Parathyroid adenoma (tissue), 2 donors: ENCODE results near the gene CDKL5.

Source experiments
- H2AFZ ChIP-seq: fragments of 300-600 bp; sonication (generic); one replicate; pipeline ENCODE4 v1.7.0; 2017; ENCODE audit warnings: antibody characterized with exemption, mild to moderate bottlenecking
- H3K27ac ChIP-seq: fragments of 300-600 bp; sonication (generic); one replicate; pipeline ENCODE4 v1.7.0; 2017
- H3K27me3 ChIP-seq: fragments of 300-600 bp; sonication (generic); one replicate; pipeline ENCODE4 v1.7.0; 2017; ENCODE audit warnings: low read length; ENCODE audit not compliant: control insufficient read depth, insufficient read depth
- H3K36me3 ChIP-seq: fragments of 300-600 bp; sonication (generic); one replicate; pipeline ENCODE4 v1.7.0; 2017; ENCODE audit warnings: low read length; ENCODE audit not compliant: control insufficient read depth, insufficient read depth
- H3K4me1 ChIP-seq: fragments of 300-600 bp; sonication (generic); one replicate; pipeline ENCODE4 v1.7.0; 2017; ENCODE audit warnings: control low read depth
- H3K4me2 ChIP-seq: fragments of 300-600 bp; sonication (generic); one replicate; pipeline ENCODE4 v1.7.0; 2017; ENCODE audit warnings: low read length
- H3K4me3 ChIP-seq: fragments of 300-600 bp; sonication (generic); one replicate; pipeline ENCODE4 v1.7.0; 2017; ENCODE audit warnings: low read depth, low read length
- H3K79me2 ChIP-seq: fragments of 300-600 bp; sonication (generic); one replicate; pipeline ENCODE4 v1.7.0; 2017; ENCODE audit warnings: control low read depth
- H3K9ac ChIP-seq: fragments of 300-600 bp; sonication (generic); one replicate; pipeline ENCODE4 v1.7.0; 2017; ENCODE audit warnings: mild to moderate bottlenecking
- H3K9me3 ChIP-seq: fragments of 300-600 bp; sonication (generic); one replicate; pipeline ENCODE4 v1.7.0; 2017; ENCODE audit warnings: low read length; ENCODE audit not compliant: control insufficient read depth
- CTCF ChIP-seq: fragments of 300-600 bp; sonication (generic); IDR thresholded peaks from one replicate; pipeline ENCODE4 v1.7.0; 2017; ENCODE audit warnings: antibody characterized with exemption, mild to moderate bottlenecking
- donor health status: primary hyperparathyroidism.

The CDKL5 gene

GRCh38 chrX:18687856-18688495 lies 262.6 kb downstream of the CDKL5 start:
- no peak for TF ChIP-seq CTCF
- no peak overlapping the region for H3K27ac ChIP-seq
- H2AFZ ChIP-seq: no peak overlapping the region
- H3K36me3 ChIP-seq: no peaks in the 10 kb centered on the region
- no peak overlapping the region for H3K9ac ChIP-seq
- H3K27me3 ChIP-seq: no peaks in the 10 kb centered on the region
- no peak overlapping the region for H3K4me3 ChIP-seq
- H3K9me3 ChIP-seq: no peaks in the 10 kb centered on the region
- no peak overlapping the region for H3K4me2 ChIP-seq
- no peaks in the 10 kb centered on the region for H3K4me1 ChIP-seq
- H3K79me2 ChIP-seq: no peaks in the 10 kb centered on the region

- Histone ChIP-seq H3K9me3 (no peaks in the 10 kb centered on the region), H3K79me2 (no peaks in the 10 kb centered on the region)
Observed at GRCh38 chrX:18691431-18691830, 266.0 kb downstream of the CDKL5 start.

GRCh38 chrX:18692541-18692940 lies 267.1 kb downstream of the CDKL5 start:
- no peaks in the 10 kb centered on the region for H3K36me3 ChIP-seq
- no peak overlapping the region for H3K9ac ChIP-seq
- TF ChIP-seq CTCF: no peak
- H3K79me2 ChIP-seq: no peaks in the 10 kb centered on the region
- no peaks in the 10 kb centered on the region for H3K9me3 ChIP-seq
- H3K27ac ChIP-seq: no peak overlapping the region
- no peak overlapping the region for H2AFZ ChIP-seq
- no peaks in the 10 kb centered on the region for H3K4me1 ChIP-seq
- no peak overlapping the region for H3K4me3 ChIP-seq
- H3K27me3 ChIP-seq: no peaks in the 10 kb centered on the region
- no peak overlapping the region for H3K4me2 ChIP-seq

More at GRCh38 chrX:18691431-18691830, 266.0 kb downstream of the CDKL5 start:
- TF ChIP-seq CTCF: no peak
- Histone ChIP-seq H3K36me3 (no peaks in the 10 kb centered on the region), H3K27me3 (no peaks in the 10 kb centered on the region), H3K9ac (no peak overlapping the region), H3K4me1 (no peaks in the 10 kb centered on the region), H2AFZ (no peak overlapping the region), H3K27ac (no peak overlapping the region), H3K4me3 (no peak overlapping the region), H3K4me2 (no peak overlapping the region)

- Histone ChIP-seq H3K4me1 (no peaks in the 10 kb centered on the region), H3K36me3 (no peaks in the 10 kb centered on the region), H3K27me3 (no peaks in the 10 kb centered on the region), H3K4me3 (no peak overlapping the region), H3K27ac (no peak overlapping the region), H2AFZ (no peak overlapping the region), H3K79me2 (no peaks in the 10 kb centered on the region), H3K4me2 (no peak overlapping the region), H3K9me3 (no peaks in the 10 kb centered on the region), H3K9ac (no peak overlapping the region)
- no peak for TF ChIP-seq CTCF
Observed at GRCh38 chrX:18696653-18697052, 271.2 kb downstream of the CDKL5 start.
